ENCODE data around the gene GRK2.

The GRK2 gene

GRCh38 chr11:67283481-67283963 lies 17.2 kb downstream of the GRK2 start:
- DNase-seq (ENCODE audit: low spot score) = no peak

- DNase-seq (ENCODE audit: low spot score) = no peak
These were observed 18.7 kb downstream of the GRK2 start for GRCh38 chr11:67284811-67285540.

GRCh38 chr11:67285541-67286498 lies 19.5 kb downstream of the GRK2 start:
- no peak for DNase-seq (ENCODE audit: low spot score)

- DNase-seq (ENCODE audit: low spot score) = no peak
These were observed 20.5 kb downstream of the GRK2 start for GRCh38 chr11:67286621-67287333.

- DNase-seq (ENCODE audit: low spot score) = no peak
These were observed 21.3 kb downstream of the GRK2 start for GRCh38 chr11:67287355-67288197.

- DNase-seq (ENCODE audit: low spot score) = no peak
These were observed 21.9 kb downstream of the GRK2 start for GRCh38 chr11:67288198-67288451.

- DNase-seq (ENCODE audit: low spot score) = peak; percentile 94
These were observed 22.4 kb downstream of the GRK2 start for GRCh38 chr11:67288452-67289225.

GRCh38 chr11:67289226-67289650 lies 23.0 kb downstream of the GRK2 start, which contains the start of gene ANKRD13D:
Gene ANKRD13D, plus strand, starts transcription at chr11:67289303. Its CDS starts 158 bp downstream, at chr11:67289461.
- no peak for DNase-seq (ENCODE audit: low spot score)

- peak; percentile 61 for DNase-seq (ENCODE audit: low spot score)
These were observed 23.6 kb downstream of the GRK2 start for GRCh38 chr11:67289651-67290479.

GRCh38 chr11:67290801-67291200 lies 24.5 kb downstream of the GRK2 start:
- DNase-seq (ENCODE audit: low spot score) = no peak

GRCh38 chr11:67291481-67292381 lies 25.5 kb downstream of the GRK2 start:
- DNase-seq (ENCODE audit: low spot score) = no peak

- no peak for DNase-seq (ENCODE audit: low spot score)
These were observed 26.4 kb downstream of the GRK2 start for GRCh38 chr11:67292671-67293070.

- DNase-seq (ENCODE audit: low spot score) = no peak
These were observed 26.8 kb downstream of the GRK2 start for GRCh38 chr11:67293090-67293489.

GRCh38 chr11:67295846-67296245 lies 29.6 kb downstream of the GRK2 start:
- DNase-seq (ENCODE audit: low spot score) = no peak

GRCh38 chr11:67298786-67299185 lies 32.5 kb downstream of the GRK2 start:
- no peak for DNase-seq (ENCODE audit: low spot score)

- DNase-seq (ENCODE audit: low spot score) = no peak
These were observed 33.4 kb downstream of the GRK2 start for GRCh38 chr11:67299471-67300191.

GRCh38 chr11:67300256-67300755 lies 34.0 kb downstream of the GRK2 start:
- no peak for DNase-seq (ENCODE audit: low spot score)

Measured in iPS-NIHi11 (cell line).